Esophagus muscularis mucosa (tissue), 4 donors: ENCODE measurements around the gene UPB1. TPM values are rescaled to one million over a fixed set of nuclear protein-coding genes. Genes with fewer than 3 reads are reported as not detected.
"Not testable (repeated sequence)": the region's sequence is repeated elsewhere in the genome, so short reads cannot be mapped to it uniquely, and the experiment has no call there.

Experiments
- DNase-seq: peaks from one replicate; pipeline ENCODE4 v3.0.0-alpha.2; 2017; ENCODE audit errors: extremely low spot score
- H3K27ac ChIP-seq, 4 donors: fragments of 200-600 bp; sonication (generic); replicated peaks in 1 of 4; 1 replicate in 3 of 4; 2 replicates in 1 of 4; pipeline ENCODE4 v1.5.1; 2016 to 2019; ENCODE audit warnings: mild to moderate bottlenecking in 1 of 4
- H3K27me3 ChIP-seq, 4 donors: fragments of 200-600 bp; sonication (generic); one replicate each; pipeline versions ENCODE4 v1.5.1 to v1.6.0; 2016 to 2019
- H3K36me3 ChIP-seq, 4 donors: fragments of 200-600 bp; sonication (generic); one replicate each; pipeline ENCODE4 v1.5.1; 2016 to 2019
- H3K4me1 ChIP-seq, 4 donors: fragments of 200-600 bp; sonication (generic); one replicate each; pipeline ENCODE4 v1.5.1; 2016 to 2019
- H3K4me3 ChIP-seq, 4 donors: fragments of 200-600 bp; sonication (generic); 1 replicate in 2 of 4; 2 replicates in 2 of 4; pipeline ENCODE4 v1.5.1; 2016 to 2019; ENCODE audit warnings: mild to moderate bottlenecking in 4 of 4, moderate library complexity in 1 of 4
- H3K9me3 ChIP-seq, 4 donors: fragments of 200-600 bp; sonication (generic); 1 replicate in 3 of 4; 2 replicates in 1 of 4; pipeline ENCODE4 v1.5.1; 2016 to 2019
- EP300 ChIP-seq: sonication (generic); formaldehyde crosslinking; IDR thresholded peaks from one replicate; pipeline ENCODE4 v1.6.1; 2017; ENCODE audit warnings: antibody characterized with exemption
- POLR2A ChIP-seq: fragments of 450-650 bp; IDR thresholded peaks from one replicate; pipeline ENCODE4 v1.6.1; 2017; ENCODE audit warnings: antibody characterized with exemption, moderate library complexity, mild to moderate bottlenecking, low read depth
- POLR2AphosphoS5 ChIP-seq, 2 donors: sonication (generic); formaldehyde crosslinking; IDR thresholded peaks; one replicate each; pipeline ENCODE4 v1.6.1; 2017; ENCODE audit warnings: antibody characterized with exemption in 2 of 2
- WGBS: methylation state at CpG from one replicate; pipeline ENCODE4 v1.1.5; 2018; 5-methylcytosine and 5-hydroxymethylcytosine counted together
- intact Hi-C: fragments of 100-400 bp; cut with DNase I; formaldehyde crosslinking; loops from one replicate; pipeline ENCODE4 v1.15.1; 2023
- total RNA-seq, 4 donors: library from RNA; depleted of rRNA; stranded (reverse); fragments of >200 nt; gene quantifications; one replicate each; pipeline versions ENCODE4 v1.1.0 to v1.2.1, GENCODE V29; 2016
- TF ChIP-seq, protein P1 (sequence below), 3 experiments: fragments of 200-600 bp in 2 of 3; fragments of 450-650 bp in 1 of 3; sonication (generic) in 2 of 3; IDR thresholded peaks; one replicate each; pipeline ENCODE4 v1.5.1; 2017 to 2019; ENCODE audit warnings: antibody characterized with exemption in 3 of 3, mild to moderate bottlenecking in 2 of 3, moderate library complexity in 1 of 3

The UPB1 gene
- total RNA-seq, 4 donors from 2014 or later = 0.29 to 0.83 (median 0.33) TPM

DNA sequence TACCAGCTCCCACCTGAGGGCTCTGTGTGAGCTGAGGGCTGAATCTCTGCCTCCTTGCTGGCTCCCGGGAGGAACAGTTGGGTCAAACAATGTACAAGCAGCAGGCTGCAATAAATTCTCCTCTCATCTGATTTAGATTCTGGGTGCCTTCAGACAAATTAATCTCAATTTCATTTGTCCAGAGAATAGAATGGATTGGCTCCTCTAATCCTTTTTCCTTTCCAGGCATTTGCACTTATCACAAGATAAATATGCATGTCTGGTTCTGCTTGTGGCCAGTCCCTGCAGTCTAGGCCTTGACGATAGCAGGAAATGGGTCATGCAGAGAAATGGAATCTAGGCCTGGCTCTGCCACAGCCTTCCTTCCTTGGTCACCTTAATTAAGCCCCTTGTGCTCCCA, 28.7 kb downstream of the UPB1 start:
- H3K4me3 ChIP-seq = no peak overlapping the region
- intact Hi-C loops = loop anchor here (5.0 kb wide), 2 partner anchors 102 to 202 kb away; no protein-coding TSS in a partner anchor
- DNase-seq = no peak
- H3K27ac ChIP-seq = peak overlapping the region in 3 of 4 donors; percentile 4 to 47 (median 34)
- no peaks in the 10 kb centered on the region for H3K27me3 ChIP-seq
- H3K9me3 ChIP-seq = no peaks in the 10 kb centered on the region
- TF ChIP-seq EP300 (no peak), POLR2AphosphoS5 (IDR thresholded peaks at IDR 0.05) (no peak), POLR2A (no peak)
- TF ChIP-seq, protein P1, sequence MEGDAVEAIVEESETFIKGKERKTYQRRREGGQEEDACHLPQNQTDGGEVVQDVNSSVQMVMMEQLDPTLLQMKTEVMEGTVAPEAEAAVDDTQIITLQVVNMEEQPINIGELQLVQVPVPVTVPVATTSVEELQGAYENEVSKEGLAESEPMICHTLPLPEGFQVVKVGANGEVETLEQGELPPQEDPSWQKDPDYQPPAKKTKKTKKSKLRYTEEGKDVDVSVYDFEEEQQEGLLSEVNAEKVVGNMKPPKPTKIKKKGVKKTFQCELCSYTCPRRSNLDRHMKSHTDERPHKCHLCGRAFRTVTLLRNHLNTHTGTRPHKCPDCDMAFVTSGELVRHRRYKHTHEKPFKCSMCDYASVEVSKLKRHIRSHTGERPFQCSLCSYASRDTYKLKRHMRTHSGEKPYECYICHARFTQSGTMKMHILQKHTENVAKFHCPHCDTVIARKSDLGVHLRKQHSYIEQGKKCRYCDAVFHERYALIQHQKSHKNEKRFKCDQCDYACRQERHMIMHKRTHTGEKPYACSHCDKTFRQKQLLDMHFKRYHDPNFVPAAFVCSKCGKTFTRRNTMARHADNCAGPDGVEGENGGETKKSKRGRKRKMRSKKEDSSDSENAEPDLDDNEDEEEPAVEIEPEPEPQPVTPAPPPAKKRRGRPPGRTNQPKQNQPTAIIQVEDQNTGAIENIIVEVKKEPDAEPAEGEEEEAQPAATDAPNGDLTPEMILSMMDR (IDR thresholded peaks at IDR 0.05) = no peak
- no peaks in the 10 kb centered on the region for H3K36me3 ChIP-seq
- WGBS = 48% methylated on average over 2 of the region's 2 CpGs
- H3K4me1 ChIP-seq = peaks cover 15 to 36% (median 26%) of the 10 kb centered on the region in 4 donors

DNA sequence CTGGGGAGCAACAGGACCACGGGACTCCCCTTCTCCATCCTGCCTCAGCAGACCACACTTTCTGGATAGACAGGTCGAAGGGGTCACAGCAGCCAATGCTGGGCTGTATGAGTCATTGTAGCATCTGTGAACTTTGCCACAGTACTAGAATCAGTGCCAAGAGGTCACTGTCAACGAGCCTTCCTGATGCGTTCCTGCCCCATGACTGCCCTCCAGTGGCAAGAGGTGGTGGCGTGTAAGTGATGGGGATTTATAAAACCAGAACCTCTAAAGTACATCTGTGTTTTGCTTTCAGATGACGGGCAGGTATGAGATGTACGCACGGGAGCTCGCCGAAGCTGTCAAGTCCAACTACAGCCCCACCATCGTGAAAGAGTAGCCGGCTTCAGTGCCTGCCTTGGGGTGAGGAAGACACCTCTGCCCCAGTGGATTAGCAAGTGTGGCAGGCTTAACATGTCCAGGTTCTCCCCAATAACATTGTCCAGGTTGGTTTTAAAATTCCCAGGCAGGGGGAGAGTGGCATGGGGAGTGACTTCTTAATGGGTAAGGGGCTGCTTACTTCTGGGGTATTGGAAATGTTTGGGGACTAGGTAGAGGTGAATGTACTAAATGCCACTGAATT, 30.4 kb downstream of the UPB1 start:
- no peak for TF ChIP-seq POLR2A
- TF ChIP-seq, protein P1 (IDR thresholded peaks at IDR 0.05) = peak; percentile 75 to 87 (median 78)
- peak; percentile 35 to 53 for TF ChIP-seq POLR2AphosphoS5 (IDR thresholded peaks at IDR 0.05)
- TF ChIP-seq EP300 = no peak
- Histone ChIP-seq H3K4me1 (peaks cover 15 to 36% (median 26%) of the 10 kb centered on the region in 4 donors), H3K27ac (peak overlapping the region in 1 of 4 donors; percentile 47), H3K27me3 (no peaks in the 10 kb centered on the region), H3K36me3 (no peaks in the 10 kb centered on the region), H3K9me3 (no peaks in the 10 kb centered on the region), H3K4me3 (no peak overlapping the region)
- intact Hi-C loops = no loop called here
- WGBS = 10% methylated on average over 10 of the region's 12 CpGs
- DNase-seq = peak; percentile 95

DNA sequence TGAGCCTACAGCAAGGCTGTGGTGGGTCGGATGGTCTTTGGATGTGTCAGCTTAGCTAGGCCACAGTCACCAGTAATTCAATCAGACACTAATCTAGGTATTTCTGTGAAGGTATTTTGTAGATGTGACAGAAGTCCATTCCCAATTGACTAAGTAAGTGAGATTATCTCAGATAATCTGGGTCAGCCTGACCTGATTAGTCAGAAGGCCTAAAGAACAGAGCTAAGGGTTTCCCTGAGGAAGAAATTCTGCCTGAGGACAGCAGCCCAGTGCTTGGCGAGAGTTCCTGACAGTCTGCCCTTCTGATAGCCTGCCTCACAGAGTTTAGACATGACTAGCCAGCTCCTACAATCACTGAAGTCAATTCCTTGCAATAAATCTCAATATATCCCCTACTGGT, 31.1 kb downstream of the UPB1 start:
- DNase-seq = no peak
- Histone ChIP-seq H3K4me3 (no peak overlapping the region), H3K27me3 (no peaks in the 10 kb centered on the region), H3K4me1 (peaks cover 15 to 34% (median 26%) of the 10 kb centered on the region in 4 donors), H3K27ac (no peak overlapping the region), H3K36me3 (no peaks in the 10 kb centered on the region), H3K9me3 (no peaks in the 10 kb centered on the region)
- TF ChIP-seq EP300 (no peak), POLR2AphosphoS5 (IDR thresholded peaks at IDR 0.05) (no peak), POLR2A (no peak)
- TF ChIP-seq, protein P1 (IDR thresholded peaks at IDR 0.05) = no peak
- intact Hi-C loops = no loop called here
- 59% methylated on average over 2 of the region's 2 CpGs for WGBS

DNA sequence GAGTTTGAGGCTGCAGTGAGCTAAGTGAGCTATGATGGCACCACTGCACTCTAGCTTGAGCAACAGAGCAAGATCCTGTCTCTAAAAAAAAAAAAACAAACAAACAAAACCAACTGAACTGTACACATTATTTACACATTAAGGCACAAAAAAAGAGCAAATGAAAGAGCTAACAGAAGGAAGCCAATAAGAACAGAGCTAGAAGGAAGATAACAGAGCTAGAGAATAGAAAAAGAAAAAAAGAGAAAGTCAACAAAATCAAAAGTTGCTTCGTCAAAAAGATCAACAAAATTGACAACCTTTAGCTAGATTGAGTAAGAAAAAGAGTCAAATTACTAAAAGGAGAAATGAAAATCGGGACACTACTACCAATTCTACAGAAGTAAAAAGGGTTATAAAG, 34.8 kb downstream of the UPB1 start:
- DNase-seq = no peak
- H3K4me1 ChIP-seq = peaks cover 7 to 9% (median 8%) of the 10 kb centered on the region in 4 donors
- no peak overlapping the region for H3K4me3 ChIP-seq
- H3K36me3 ChIP-seq = no peaks in the 10 kb centered on the region
- H3K27me3 ChIP-seq = no peaks in the 10 kb centered on the region
- no peaks in the 10 kb centered on the region for H3K9me3 ChIP-seq
- intact Hi-C loops = no loop called here
- no peak for TF ChIP-seq EP300
- TF ChIP-seq, protein P1 (IDR thresholded peaks at IDR 0.05) = no peak
- no peak for TF ChIP-seq POLR2A
- TF ChIP-seq POLR2AphosphoS5 (IDR thresholded peaks at IDR 0.05) = no peak
- 78% methylated on average over 2 of the region's 2 CpGs for WGBS
- no peak overlapping the region for H3K27ac ChIP-seq

DNA sequence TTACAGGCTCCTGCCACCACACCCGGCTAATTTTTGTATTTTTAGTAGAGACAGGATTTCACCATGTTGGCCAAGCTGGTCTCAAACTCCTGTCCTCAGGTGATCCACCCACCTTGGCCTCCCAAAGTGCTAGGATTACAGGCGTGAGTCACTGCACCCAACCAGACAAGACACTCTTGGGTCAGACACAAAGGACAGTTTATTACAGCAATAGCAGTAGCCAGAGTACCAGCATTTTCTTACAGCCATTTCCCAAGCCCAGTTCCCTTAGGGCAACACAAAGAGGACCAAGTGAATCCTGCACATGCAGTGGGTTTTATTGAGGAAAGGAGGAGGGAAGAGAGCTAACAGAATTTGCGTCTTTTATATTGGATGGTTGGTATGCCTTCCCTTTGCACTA, 35.8 kb downstream of the UPB1 start:
- DNase-seq, H3K9me3 ChIP-seq, H3K4me3 ChIP-seq, H3K27ac ChIP-seq, H3K4me1 ChIP-seq, H3K36me3 ChIP-seq, intact Hi-C loops, H3K27me3 ChIP-seq: not testable (repeated sequence)
- WGBS = 78% methylated on average over 3 of the region's 3 CpGs
